Glutamatergic neuron (in vitro differentiated cells): ENCODE measurements around the gene KIAA0232. TPM values are rescaled to one million over a fixed set of nuclear protein-coding genes. Genes with fewer than 3 reads are reported as not detected.
A peak's percentile ranks its signal among the peaks of the same experiment; 100 is the strongest.
"Not testable (repeated sequence)": the region's sequence is repeated elsewhere in the genome, so short reads cannot be mapped to it uniquely, and the experiment has no call there.

Experiments
- DNase-seq: peaks from one replicate; pipeline ENCODE4 v3.0.0; 2022
- H3K27ac Mint-ChIP-seq: one replicate; pipeline ENCODE4 v1.8.0; 2020; ENCODE audit warnings: mild to moderate bottlenecking, mixed read lengths, inconsistent platforms; ENCODE audit not compliant: unreplicated experiment
- H3K27me3 Mint-ChIP-seq: one replicate; pipeline ENCODE4 v1.8.0; 2020; ENCODE audit warnings: mild to moderate bottlenecking, moderate library complexity, mixed read lengths, inconsistent platforms; ENCODE audit not compliant: unreplicated experiment
- H3K36me3 Mint-ChIP-seq: one replicate; pipeline ENCODE4 v1.8.0; 2020; ENCODE audit warnings: mild to moderate bottlenecking, mixed read lengths, inconsistent platforms; ENCODE audit not compliant: unreplicated experiment
- H3K4me1 Mint-ChIP-seq: one replicate; pipeline ENCODE4 v1.8.0; 2020; ENCODE audit warnings: mild to moderate bottlenecking, low read depth, mixed read lengths, inconsistent platforms; ENCODE audit not compliant: unreplicated experiment
- H3K4me3 Mint-ChIP-seq: one replicate; pipeline ENCODE4 v1.8.0; 2020; ENCODE audit warnings: mild to moderate bottlenecking, mixed read lengths, inconsistent platforms; ENCODE audit not compliant: unreplicated experiment
- H3K9me3 Mint-ChIP-seq: one replicate; pipeline ENCODE4 v1.8.0; 2020; ENCODE audit warnings: mild to moderate bottlenecking, moderate library complexity, mixed read lengths, inconsistent platforms; ENCODE audit not compliant: unreplicated experiment
- total RNA-seq: library from RNA; stranded (reverse); fragmentation: NEBNext Ultra II Directional; extraction: Animal tissue kit (Norgen Biotek cat#: 25700); gene quantifications from one replicate; pipeline ENCODE4 v1.2.1, GENCODE V29; 2021; ENCODE audit not compliant: unreplicated experiment
- TF ChIP-seq, protein P1 (sequence below): fragments of 200-600 bp; sonication (generic); IDR thresholded peaks from one replicate; pipeline ENCODE4 v1.5.0; 2021; ENCODE audit not compliant: partially characterized antibody, unreplicated experiment

KIAA0232 gene
- total RNA-seq, 1 donor from 2014 or later = 64.4 TPM

DNA sequence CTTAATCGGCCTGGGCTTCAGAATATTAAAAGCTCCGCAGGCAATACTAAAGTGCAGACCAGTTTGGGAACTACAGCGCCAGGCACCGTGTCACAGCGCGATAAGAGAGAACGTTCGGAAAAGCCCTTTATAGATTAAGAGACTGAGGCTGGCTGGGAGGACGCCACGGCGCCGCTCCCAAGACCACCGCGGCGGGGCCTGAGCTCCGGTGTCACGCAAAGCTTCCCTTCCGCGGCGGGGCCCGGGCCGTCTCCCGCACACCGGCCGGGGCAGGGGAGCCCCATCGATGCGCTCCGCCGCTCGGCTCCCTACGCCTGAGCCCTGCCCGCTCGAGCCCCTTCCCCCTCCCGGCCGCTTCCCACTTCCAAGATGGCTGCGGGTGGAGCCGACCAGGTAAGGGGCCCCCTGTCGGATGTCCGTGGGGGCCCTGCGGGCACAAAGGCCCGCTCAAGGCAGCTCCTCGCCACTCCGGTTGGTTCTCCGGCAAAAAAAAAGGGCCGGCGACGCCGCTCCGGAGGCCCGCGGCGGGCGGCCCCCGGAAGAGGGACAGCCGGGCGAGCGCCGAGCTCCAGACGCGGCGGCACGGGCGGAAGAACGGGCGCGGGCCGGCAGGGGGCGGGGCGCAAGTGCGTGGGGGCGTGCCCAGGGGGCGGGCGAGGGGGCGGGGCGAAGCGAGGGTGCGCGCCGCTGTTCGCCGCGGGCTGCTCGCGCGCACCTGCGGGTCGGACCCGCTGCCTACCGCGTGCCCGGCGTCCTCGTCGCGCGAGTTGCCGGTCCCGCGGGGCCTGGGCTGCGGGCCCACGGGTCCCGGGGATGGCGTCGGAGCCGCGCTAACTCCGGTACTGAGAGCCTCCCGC lies 126.8 kb downstream of the KIAA0232 start, which contains the start of gene TBC1D14:
Gene TBC1D14, plus strand, starts transcription at position 714 of the 857 bp plus-strand sequence. CDS start 13,564 bp downstream, outside the sequence.
- TF ChIP-seq, protein P1, sequence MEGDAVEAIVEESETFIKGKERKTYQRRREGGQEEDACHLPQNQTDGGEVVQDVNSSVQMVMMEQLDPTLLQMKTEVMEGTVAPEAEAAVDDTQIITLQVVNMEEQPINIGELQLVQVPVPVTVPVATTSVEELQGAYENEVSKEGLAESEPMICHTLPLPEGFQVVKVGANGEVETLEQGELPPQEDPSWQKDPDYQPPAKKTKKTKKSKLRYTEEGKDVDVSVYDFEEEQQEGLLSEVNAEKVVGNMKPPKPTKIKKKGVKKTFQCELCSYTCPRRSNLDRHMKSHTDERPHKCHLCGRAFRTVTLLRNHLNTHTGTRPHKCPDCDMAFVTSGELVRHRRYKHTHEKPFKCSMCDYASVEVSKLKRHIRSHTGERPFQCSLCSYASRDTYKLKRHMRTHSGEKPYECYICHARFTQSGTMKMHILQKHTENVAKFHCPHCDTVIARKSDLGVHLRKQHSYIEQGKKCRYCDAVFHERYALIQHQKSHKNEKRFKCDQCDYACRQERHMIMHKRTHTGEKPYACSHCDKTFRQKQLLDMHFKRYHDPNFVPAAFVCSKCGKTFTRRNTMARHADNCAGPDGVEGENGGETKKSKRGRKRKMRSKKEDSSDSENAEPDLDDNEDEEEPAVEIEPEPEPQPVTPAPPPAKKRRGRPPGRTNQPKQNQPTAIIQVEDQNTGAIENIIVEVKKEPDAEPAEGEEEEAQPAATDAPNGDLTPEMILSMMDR = peak; percentile 25
- H3K36me3 Mint-ChIP-seq = no peaks in the 10 kb centered on the region

DNA sequence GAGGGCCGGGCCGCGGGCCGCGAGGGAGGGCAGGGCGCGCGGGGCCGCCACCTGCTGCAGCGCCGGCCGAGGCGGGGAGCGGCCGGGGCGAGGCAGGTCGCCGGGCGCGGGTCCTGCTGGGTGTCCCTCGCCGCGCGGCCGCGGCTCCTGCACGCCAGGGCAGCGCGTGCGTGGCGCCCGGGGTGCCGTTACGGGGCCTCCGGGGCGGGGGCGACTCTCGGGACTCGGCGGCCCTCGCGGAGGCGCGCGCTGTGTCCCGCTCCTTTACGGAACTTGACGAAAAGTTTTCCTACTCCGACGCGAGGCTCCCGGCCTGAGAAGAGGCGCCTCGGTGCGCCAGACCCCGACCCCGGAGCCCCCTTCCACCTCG lies 127.4 kb downstream of the KIAA0232 start:
- H3K4me3 Mint-ChIP-seq = peak overlapping the region; percentile 93
- no peaks in the 10 kb centered on the region for H3K36me3 Mint-ChIP-seq
- H3K9me3 Mint-ChIP-seq = peaks cover 11% of the 10 kb centered on the region
- TF ChIP-seq, protein P1 = no peak
- H3K4me1 Mint-ChIP-seq = peaks cover 22% of the 10 kb centered on the region
- peak; percentile 32 for DNase-seq
- no peak overlapping the region for H3K27ac Mint-ChIP-seq
- peaks cover 7% of the 10 kb centered on the region for H3K27me3 Mint-ChIP-seq

More for the DNA sequence above, 126.8 kb downstream of the KIAA0232 start, which contains the start of gene TBC1D14:
- Mint-ChIP-seq H3K9me3 (peaks cover 11% of the 10 kb centered on the region), H3K27me3 (peaks cover 7% of the 10 kb centered on the region), H3K4me3 (peak within 1 kb of the TSS; percentile 93), H3K4me1 (peaks cover 22% of the 10 kb centered on the region), H3K27ac (peak within 1 kb of the TSS; percentile 87)
- DNase-seq = peak; percentile 89

DNA sequence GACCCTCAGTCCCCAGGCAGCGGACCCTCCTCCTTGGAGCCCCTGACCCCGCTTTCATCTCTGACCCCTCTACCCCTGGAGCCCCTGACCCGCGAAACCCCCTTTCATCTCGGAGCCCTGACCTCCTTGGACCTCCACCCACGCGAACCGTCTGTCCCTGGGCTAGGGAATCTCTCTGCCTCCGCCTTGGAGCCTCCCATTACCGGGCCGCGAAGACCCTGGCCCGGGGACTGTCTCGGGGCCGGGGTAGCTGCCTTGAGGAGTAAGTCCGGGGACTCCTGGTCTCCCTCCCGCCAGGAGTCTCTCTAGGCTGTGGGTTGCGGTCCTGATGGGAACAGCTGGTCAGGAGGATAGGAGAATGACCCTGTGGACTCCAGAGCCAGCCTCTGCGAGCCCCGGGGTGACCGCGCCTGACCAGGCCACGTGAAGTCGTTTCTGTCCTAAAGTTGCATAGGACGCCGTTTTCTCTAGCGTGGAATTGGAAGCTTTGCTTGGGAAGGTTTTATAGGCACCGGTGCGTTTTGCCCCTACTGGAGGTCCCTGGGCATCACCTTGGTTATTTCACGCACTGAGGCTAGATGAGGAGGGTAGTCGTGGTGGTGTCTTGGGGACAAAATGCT lies 127.9 kb downstream of the KIAA0232 start:
- H3K4me1 Mint-ChIP-seq = peaks cover 21% of the 10 kb centered on the region
- TF ChIP-seq, protein P1 = peak; percentile 15
- H3K4me3 Mint-ChIP-seq = peak overlapping the region; percentile 93
- H3K9me3 Mint-ChIP-seq = peaks cover 11% of the 10 kb centered on the region
- H3K27me3 Mint-ChIP-seq = peaks cover 7% of the 10 kb centered on the region
- H3K27ac Mint-ChIP-seq = peak overlapping the region; percentile 72
- H3K36me3 Mint-ChIP-seq = no peaks in the 10 kb centered on the region
- peak; percentile 27 for DNase-seq

DNA sequence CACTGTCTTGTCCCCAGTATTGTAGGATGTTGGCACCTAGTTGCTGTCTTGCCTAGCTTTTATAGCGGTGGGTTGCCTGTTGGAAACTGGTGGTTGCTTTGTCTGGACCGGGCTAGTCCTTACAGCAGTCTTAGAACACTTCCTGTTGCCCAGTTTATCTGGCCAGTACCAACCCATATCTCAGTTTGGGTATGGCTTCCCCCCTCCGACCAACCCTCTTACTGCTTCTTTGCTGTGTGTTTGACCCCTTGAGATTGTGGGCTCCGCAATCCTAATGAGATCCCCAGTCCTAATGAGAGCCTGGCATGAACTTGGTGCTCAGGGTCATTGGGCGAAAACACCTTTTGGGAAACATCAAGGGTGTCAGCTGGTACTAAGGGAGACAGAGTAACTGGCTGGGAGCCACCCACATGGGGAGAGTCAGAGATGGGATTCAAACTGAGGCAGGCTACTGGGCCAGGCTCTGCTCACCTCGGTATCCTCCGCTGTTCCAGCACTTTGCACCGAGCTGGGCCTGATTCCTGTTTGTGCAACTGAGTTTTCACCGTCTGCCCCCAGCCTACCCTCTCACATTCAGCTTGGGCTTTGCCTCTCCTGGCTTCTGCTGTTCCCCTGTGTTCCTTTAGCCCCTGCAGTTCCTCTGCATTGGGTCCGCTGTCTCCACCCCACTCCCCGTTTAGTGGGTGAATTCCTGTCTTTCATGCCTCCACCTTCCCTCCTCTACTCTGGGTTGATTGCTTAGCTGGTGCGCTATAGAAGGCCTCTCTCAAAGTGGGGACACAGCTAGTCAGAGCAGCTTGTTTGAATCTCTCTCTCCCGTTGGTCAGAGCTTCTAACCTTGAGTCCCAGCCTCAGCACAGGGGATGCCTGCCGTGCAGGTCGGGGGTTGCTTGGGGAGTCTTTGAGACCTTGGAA lies 128.7 kb downstream of the KIAA0232 start:
- Mint-ChIP-seq H3K4me1 (peaks cover 19% of the 10 kb centered on the region), H3K36me3 (no peaks in the 10 kb centered on the region), H3K27ac (peak overlapping the region; percentile 33), H3K9me3 (peaks cover 11% of the 10 kb centered on the region), H3K27me3 (peaks cover 7% of the 10 kb centered on the region), H3K4me3 (peak overlapping the region; percentile 93)
- no peak for DNase-seq
- TF ChIP-seq, protein P1 = no peak

DNA sequence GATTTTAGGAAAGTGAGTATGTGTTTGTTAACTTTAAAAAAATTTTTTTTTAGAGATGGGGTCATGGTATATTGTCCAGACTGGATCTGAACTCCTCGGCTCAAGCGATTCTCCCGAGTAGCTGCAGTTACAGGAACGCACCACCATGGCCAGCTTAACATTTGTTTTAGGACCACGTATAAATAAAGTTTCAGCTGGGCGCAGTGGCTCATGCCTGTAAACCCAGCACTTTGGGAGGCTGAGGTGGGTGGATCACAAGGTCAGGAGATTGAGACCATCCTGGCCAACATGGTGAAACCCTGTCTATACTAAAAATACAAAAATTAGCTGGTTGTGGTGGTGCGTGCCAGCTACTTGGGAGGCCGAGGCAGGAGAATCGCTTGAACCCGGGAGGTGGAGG lies 129.4 kb downstream of the KIAA0232 start:
- Mint-ChIP-seq H3K4me1 (peaks cover 26% of the 10 kb centered on the region), H3K9me3 (peaks cover 11% of the 10 kb centered on the region)
- H3K36me3 Mint-ChIP-seq, H3K27me3 Mint-ChIP-seq, H3K4me3 Mint-ChIP-seq, DNase-seq, H3K27ac Mint-ChIP-seq: not testable (repeated sequence)
